Activated naive CD4-positive, alpha-beta T cell treated with anti-CD3 and anti-CD28 coated beads, Interleukin-2, amount 10 ng/mL, durations not matched to agents 5 hours and 36 hours (primary cell): Measurements from ENCODE around the gene WDR53. TPM values are rescaled to one million over a fixed set of nuclear protein-coding genes. Genes with fewer than 3 reads are reported as not detected.

Experiments
- total RNA-seq, 2 experiments: library from RNA; stranded (reverse); gene quantifications; one replicate each; pipeline ENCODE4 v1.2.3, GENCODE V29; 2021

The WDR53 gene
- 10 to 100 TPM; 17.3 to 20.8 TPM for total RNA-seq

DNA sequence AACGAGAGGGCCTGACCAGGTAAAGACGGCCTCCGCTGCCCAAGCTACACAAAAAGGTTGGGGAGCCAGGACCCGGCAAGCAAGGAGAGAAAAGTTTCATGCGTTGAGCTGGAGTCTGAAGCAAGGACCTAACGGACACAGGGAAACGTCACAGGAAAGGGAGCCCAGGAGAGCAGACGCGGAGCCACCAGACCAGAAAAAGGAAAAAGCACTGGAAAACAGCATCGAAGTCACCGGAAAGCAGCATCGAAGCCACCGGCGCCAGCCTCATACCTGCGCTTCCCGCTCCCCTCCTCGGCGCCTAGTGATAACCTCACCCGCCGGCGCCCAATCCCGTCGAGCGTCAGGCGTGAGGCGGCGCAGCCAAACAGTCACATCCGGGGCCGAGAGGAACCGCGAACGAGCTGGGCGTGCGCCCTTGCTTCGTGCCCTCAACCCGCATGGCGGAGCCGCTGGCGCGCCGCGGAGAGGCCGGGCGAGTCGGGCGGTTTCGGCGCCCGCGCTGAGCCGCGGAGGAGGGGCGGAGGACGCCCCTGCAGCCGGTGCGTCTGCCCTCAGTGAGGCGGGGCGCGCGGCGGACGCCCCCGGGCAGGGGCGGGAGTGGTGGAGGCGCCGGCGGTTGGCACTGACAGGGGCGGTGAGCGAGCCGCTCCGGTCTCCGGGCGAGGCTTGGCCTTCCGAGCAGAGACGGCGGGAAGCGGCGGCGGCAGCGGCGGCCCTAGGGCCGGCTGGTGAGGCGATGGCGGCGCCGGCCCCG, at the start of gene WDR53, which contains the start of gene FBXO45:
TSS of gene WDR53 (minus strand) at position 309 of the 757 bp plus-strand sequence. CDS start 7,079 bp downstream, outside the sequence.
TSS of gene FBXO45 (plus strand) at position 415 of the 757 bp plus-strand sequence. CDS start at position 740, 325 bp downstream.

DNA sequence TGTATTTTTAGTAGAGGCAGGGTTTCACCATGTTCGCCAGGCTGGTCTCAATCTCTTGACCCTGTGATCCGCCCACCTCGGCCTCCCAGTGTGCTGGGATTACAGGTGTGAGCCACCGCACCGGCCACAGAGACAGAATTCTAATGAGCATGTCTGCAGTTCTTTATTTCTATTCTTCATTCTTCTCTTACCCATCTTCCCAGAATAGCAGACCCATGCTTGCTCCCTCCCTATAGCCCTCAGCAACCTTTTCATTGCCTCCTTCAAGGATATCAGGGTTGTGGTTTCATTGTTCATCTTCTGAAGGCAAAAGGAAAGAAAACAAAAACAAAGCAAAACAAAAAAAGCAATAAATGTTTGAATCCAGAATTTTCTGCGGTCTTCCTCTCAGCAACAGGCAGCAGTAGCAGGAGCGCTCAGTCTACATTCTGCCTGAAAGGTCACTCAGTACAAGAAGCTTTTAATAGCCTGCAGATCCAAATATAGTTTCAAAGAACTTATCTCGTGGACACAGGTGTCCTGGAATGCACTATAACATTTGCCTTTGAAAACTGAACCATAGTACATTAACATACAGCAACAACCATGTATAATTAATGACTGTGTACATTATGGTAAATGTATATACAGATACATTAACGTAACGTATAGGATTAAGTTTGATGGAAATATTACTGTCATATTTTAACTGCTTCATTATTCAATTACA, 53.3 kb downstream of the WDR53 start, which contains the start of gene SMCO1:
TSS of gene SMCO1 (minus strand) at position 434 of the 709 bp plus-strand sequence. CDS start at position 297, 137 bp downstream.

Other genes starting within 250 kb of the WDR53 start
- not detected for gene TM4SF19, start 230.2 kb downstream of the WDR53 start, total RNA-seq
- gene UBXN7, start 136.1 kb downstream of the WDR53 start, total RNA-seq, result 10 to 100 TPM; 44.6 to 54.9 TPM
- 10 to 100 TPM; 35.4 to 39.0 TPM for gene RNF168, start 64.8 kb downstream of the WDR53 start, total RNA-seq
- not detected for gene SMCO1, start 53.2 kb downstream of the WDR53 start, total RNA-seq
- gene FBXO45, start 106 bp upstream of the WDR53 start, total RNA-seq, result 10 to 100 TPM; 12.3 to 13.0 TPM
- gene NRROS, start 71.1 kb upstream of the WDR53 start, total RNA-seq, result 10 to 100 TPM; 25.9 to 31.8 TPM
- gene CEP19, start 143.7 kb upstream of the WDR53 start, total RNA-seq, result 1 to 10 TPM; 5.2 to 6.7 TPM
- gene PIGX, start 143.8 kb upstream of the WDR53 start, total RNA-seq, result 10 to 100 TPM; 32.3 to 35.9 TPM
- gene PAK2, start 171.3 kb upstream of the WDR53 start, total RNA-seq, result 10 to 100 TPM; 93.8 to 96.8 TPM